GM12872 (cell line): ENCODE data around the gene SLC29A3.

Experiments
- CTCF ChIP-seq: IDR thresholded peaks from 3 replicates; pipeline ENCODE4 v1.5.1; 2011; ENCODE audit warnings: low read depth, mild to moderate bottlenecking, low read length, moderate library complexity; ENCODE audit not compliant: insufficient read depth

SLC29A3 gene

GRCh38 chr10:71281646-71282322 is 37.3 kb upstream of the SLC29A3 start:
- TF ChIP-seq CTCF = no peak

GRCh38 chr10:71282323-71282680 is 36.8 kb upstream of the SLC29A3 start:
- TF ChIP-seq CTCF = no peak

GRCh38 chr10:71283410-71283809 is 35.6 kb upstream of the SLC29A3 start:
- no peak for TF ChIP-seq CTCF

GRCh38 chr10:71283876-71284275 is 35.2 kb upstream of the SLC29A3 start:
- no peak for TF ChIP-seq CTCF

GRCh38 chr10:71284544-71285179 is 34.4 kb upstream of the SLC29A3 start:
- TF ChIP-seq CTCF = no peak

GRCh38 chr10:71285180-71285545 is 33.9 kb upstream of the SLC29A3 start:
- peak; percentile 79 for TF ChIP-seq CTCF

- no peak for TF ChIP-seq CTCF
Measured at GRCh38 chr10:71285986-71286385, 33.1 kb upstream of the SLC29A3 start.
